ENCODE results near the gene RAD51B.

RAD51B gene

GRCh38 chr14:68188174-68188573, 368.6 kb downstream of the RAD51B start:
- Histone ChIP-seq H3K9me3 (ENCODE audit: control insufficient read depth, low read length) (no peaks in the 10 kb centered on the region), H3K27ac (no peak overlapping the region), H3K4me1 (no peaks in the 10 kb centered on the region), H3K36me3 (ENCODE audit: control insufficient read depth, insufficient read depth, low read length) (no peaks in the 10 kb centered on the region), H3K79me2 (no peaks in the 10 kb centered on the region), H2AFZ (no peak overlapping the region), H3K9ac (no peak overlapping the region), H3K4me2 (ENCODE audit: low read length) (no peak overlapping the region), H3K4me3 (ENCODE audit: low read depth, low read length) (no peak overlapping the region), H3K27me3 (ENCODE audit: control insufficient read depth, insufficient read depth, low read length) (no peaks in the 10 kb centered on the region)
- TF ChIP-seq CTCF (IDR thresholded peaks at IDR 0.05), result no peak

GRCh38 chr14:68190032-68190431, 370.5 kb downstream of the RAD51B start:
- Histone ChIP-seq H3K27ac (no peak overlapping the region), H3K4me1 (no peaks in the 10 kb centered on the region), H3K4me2 (ENCODE audit: low read length) (no peak overlapping the region), H3K79me2 (no peaks in the 10 kb centered on the region), H3K27me3 (ENCODE audit: control insufficient read depth, insufficient read depth, low read length) (no peaks in the 10 kb centered on the region), H3K9me3 (ENCODE audit: control insufficient read depth, low read length) (no peaks in the 10 kb centered on the region), H2AFZ (no peak overlapping the region), H3K36me3 (ENCODE audit: control insufficient read depth, insufficient read depth, low read length) (no peaks in the 10 kb centered on the region), H3K9ac (no peak overlapping the region), H3K4me3 (ENCODE audit: low read depth, low read length) (no peak overlapping the region)
- TF ChIP-seq CTCF (IDR thresholded peaks at IDR 0.05), result no peak

- Histone ChIP-seq H3K9me3 (ENCODE audit: control insufficient read depth, low read length) (no peaks in the 10 kb centered on the region), H3K4me3 (ENCODE audit: low read depth, low read length) (no peak overlapping the region), H2AFZ (no peak overlapping the region), H3K4me1 (no peaks in the 10 kb centered on the region), H3K36me3 (ENCODE audit: control insufficient read depth, insufficient read depth, low read length) (no peaks in the 10 kb centered on the region), H3K27ac (no peak overlapping the region), H3K4me2 (ENCODE audit: low read length) (no peak overlapping the region), H3K79me2 (no peaks in the 10 kb centered on the region), H3K27me3 (ENCODE audit: control insufficient read depth, insufficient read depth, low read length) (no peaks in the 10 kb centered on the region), H3K9ac (no peak overlapping the region)
- no peak for TF ChIP-seq CTCF (IDR thresholded peaks at IDR 0.05)
Measured at GRCh38 chr14:68191567-68192321, 372.2 kb downstream of the RAD51B start.

GRCh38 chr14:68192935-68193334, 373.4 kb downstream of the RAD51B start:
- no peak for TF ChIP-seq CTCF (IDR thresholded peaks at IDR 0.05)
- no peaks in the 10 kb centered on the region for H3K27me3 ChIP-seq (ENCODE audit: control insufficient read depth, insufficient read depth, low read length)
- no peak overlapping the region for H3K9ac ChIP-seq
- H3K9me3 ChIP-seq (ENCODE audit: control insufficient read depth, low read length), result no peaks in the 10 kb centered on the region
- no peak overlapping the region for H2AFZ ChIP-seq
- H3K79me2 ChIP-seq, result no peaks in the 10 kb centered on the region
- H3K4me3 ChIP-seq (ENCODE audit: low read depth, low read length), result no peak overlapping the region
- no peak overlapping the region for H3K4me2 ChIP-seq (ENCODE audit: low read length)
- H3K27ac ChIP-seq, result no peak overlapping the region
- no peaks in the 10 kb centered on the region for H3K36me3 ChIP-seq (ENCODE audit: control insufficient read depth, insufficient read depth, low read length)
- H3K4me1 ChIP-seq, result no peaks in the 10 kb centered on the region

All from parathyroid adenoma (tissue), 2 donors.